Renal cortex interstitium (tissue), 11 donors: ENCODE measurements around the gene RPS6KA4. TPM values are rescaled to one million over a fixed set of nuclear protein-coding genes. Genes with fewer than 3 reads are reported as not detected.

Source experiments
- DNase-seq, 11 donors: peaks; one replicate each; pipeline ENCODE4 v3.0.0-alpha.2; 2013; ENCODE audit warnings: low read depth in 9 of 11, low spot score in 4 of 11; ENCODE audit errors: extremely low read depth in 1 of 11
- polyA plus RNA-seq, 3 donors: library from polyadenylated mRNA; unstranded; fragments of 120-200 nt; gene quantifications; one replicate each; pipeline ENCODE4 v1.2.1, GENCODE V29; 2013; ENCODE audit not compliant: insufficient read length in 3 of 3

Gene RPS6KA4
- polyA plus RNA-seq, 3 donors = 6.7 to 13.9 (median 12.6) TPM

- no peak for DNase-seq
These were observed 19.4 kb downstream of the RPS6KA4 start for GRCh38 chr11:64378335-64378880.

- no peak for DNase-seq
These were observed 20.2 kb downstream of the RPS6KA4 start for GRCh38 chr11:64379160-64379559.

GRCh38 chr11:64379817-64380709 is 21.1 kb downstream of the RPS6KA4 start:
- no peak for DNase-seq

- no peak for DNase-seq
These were observed 22.4 kb downstream of the RPS6KA4 start for GRCh38 chr11:64381350-64381749.

GRCh38 chr11:64382047-64382446 is 23.1 kb downstream of the RPS6KA4 start:
- DNase-seq = no peak

- DNase-seq = no peak
These were observed 23.6 kb downstream of the RPS6KA4 start for GRCh38 chr11:64382586-64382985.

- DNase-seq = no peak
These were observed 24.6 kb downstream of the RPS6KA4 start for GRCh38 chr11:64383580-64383979.

GRCh38 chr11:64384028-64384737 is 25.2 kb downstream of the RPS6KA4 start:
- DNase-seq = no peak

- DNase-seq = no peak
These were observed 26.3 kb downstream of the RPS6KA4 start for GRCh38 chr11:64384981-64385944.

- DNase-seq = no peak
These were observed 27.2 kb downstream of the RPS6KA4 start for GRCh38 chr11:64385945-64386704.

- no peak for DNase-seq
These were observed 29.0 kb downstream of the RPS6KA4 start for GRCh38 chr11:64387916-64388315.

- no peak for DNase-seq
These were observed 29.9 kb downstream of the RPS6KA4 start for GRCh38 chr11:64388894-64389293.

- no peak for DNase-seq
These were observed 30.9 kb downstream of the RPS6KA4 start for GRCh38 chr11:64389851-64390250.

- no peak for DNase-seq
These were observed 31.6 kb downstream of the RPS6KA4 start for GRCh38 chr11:64390558-64390957.

GRCh38 chr11:64391839-64392238 is 32.9 kb downstream of the RPS6KA4 start:
- no peak for DNase-seq

GRCh38 chr11:64395545-64396078 is 36.6 kb downstream of the RPS6KA4 start:
- no peak for DNase-seq

- peak in 1 of 11 donors; percentile 35 for DNase-seq
These were observed 37.2 kb downstream of the RPS6KA4 start for GRCh38 chr11:64396079-64396591.

- DNase-seq = no peak
These were observed 41.1 kb downstream of the RPS6KA4 start for GRCh38 chr11:64400102-64400501.
